CD4-positive, alpha-beta T cell treated with Interleukin-6 for 4 hours (primary cell): ENCODE measurements around the gene ATP6V0A1.
A peak's percentile ranks its signal among the peaks of the same experiment; 100 is the strongest.
"Not testable (repeated sequence)": the region's sequence is repeated elsewhere in the genome, so short reads cannot be mapped to it uniquely, and the experiment has no call there.

Experiments
- DNase-seq: peaks from one replicate; pipeline ENCODE4 v3.0.0-alpha.2; 2020; ENCODE audit warnings: mixed read lengths

The ATP6V0A1 gene

GRCh38 chr17:42438600-42439567 is 19.8 kb upstream of the ATP6V0A1 start:
- DNase-seq = peak; percentile 62

DNA sequence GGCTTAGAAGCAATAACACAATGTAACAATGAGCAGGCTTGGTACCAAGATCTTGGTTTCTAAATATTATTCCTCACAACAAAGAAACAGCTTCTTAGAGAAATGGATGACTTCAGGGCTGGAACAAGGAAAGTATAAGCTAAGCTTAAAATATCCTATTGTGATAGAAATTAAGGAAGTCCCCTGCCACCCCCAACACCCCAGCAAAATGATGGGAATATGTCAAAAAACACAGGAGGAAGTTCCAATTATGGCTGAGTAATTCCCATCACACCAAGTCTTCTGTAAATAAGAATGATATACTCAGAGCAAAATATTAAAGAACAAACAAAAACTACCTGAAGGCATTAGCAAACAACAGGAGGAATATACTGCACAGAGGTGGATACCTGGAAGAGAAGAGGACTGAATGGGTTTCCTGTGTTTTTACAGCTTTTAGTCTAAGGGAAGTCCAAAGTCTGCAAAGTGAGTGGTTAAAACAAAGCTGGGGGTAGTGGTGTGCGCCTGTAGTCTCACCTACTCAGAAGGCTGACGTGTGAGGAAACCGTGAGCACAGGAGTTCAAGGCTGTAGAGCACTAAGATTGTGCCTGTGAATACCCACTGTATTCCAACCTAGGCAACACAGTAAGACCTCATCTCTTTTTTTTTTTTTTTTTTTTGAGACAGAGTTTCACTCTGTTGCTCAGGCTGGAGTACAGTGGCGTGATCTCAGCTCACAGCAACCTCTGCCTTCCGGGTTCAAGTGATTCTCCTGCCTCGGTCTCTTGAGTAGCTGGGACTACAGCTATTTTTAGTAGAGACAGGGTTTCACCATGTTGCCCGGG is 17.1 kb upstream of the ATP6V0A1 start:
- no peak for DNase-seq

- DNase-seq = no peak
These were observed 16.5 kb upstream of the ATP6V0A1 start for GRCh38 chr17:42442196-42442565.

- not testable (repeated sequence) for DNase-seq
These were observed 9.5 kb upstream of the ATP6V0A1 start for GRCh38 chr17:42449176-42449575.

GRCh38 chr17:42449838-42450237 is 8.8 kb upstream of the ATP6V0A1 start:
- not testable (repeated sequence) for DNase-seq

DNA sequence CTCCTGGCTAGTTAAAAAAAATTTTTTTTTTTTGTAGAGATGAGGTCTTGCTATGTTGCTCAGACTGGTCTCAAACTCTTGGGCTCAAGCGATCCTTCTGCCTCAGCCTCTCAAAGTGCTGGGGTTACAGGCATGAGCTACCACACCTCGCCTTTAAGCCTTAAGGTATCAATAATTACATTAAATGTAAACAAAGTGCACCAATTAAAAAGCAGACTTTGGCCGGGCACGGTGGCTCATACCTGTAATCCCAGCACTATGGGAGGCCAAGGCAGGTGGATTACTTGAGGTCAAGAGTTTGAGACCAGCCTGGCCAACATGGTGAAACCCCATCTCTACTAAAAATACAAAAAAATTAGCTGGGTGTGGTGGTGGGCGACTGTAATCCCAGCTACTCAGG is 7.4 kb upstream of the ATP6V0A1 start:
- DNase-seq = not testable (repeated sequence)

- DNase-seq = no peak
These were observed 5.2 kb upstream of the ATP6V0A1 start for GRCh38 chr17:42453439-42453838.

GRCh38 chr17:42454987-42455386 is 3.7 kb upstream of the ATP6V0A1 start:
- DNase-seq = not testable (repeated sequence)

- peak; percentile 7 for DNase-seq
These were observed 2.2 kb upstream of the ATP6V0A1 start for GRCh38 chr17:42456223-42457106.

- no peak for DNase-seq
These were observed 1.4 kb upstream of the ATP6V0A1 start for GRCh38 chr17:42457107-42457792.

DNA sequence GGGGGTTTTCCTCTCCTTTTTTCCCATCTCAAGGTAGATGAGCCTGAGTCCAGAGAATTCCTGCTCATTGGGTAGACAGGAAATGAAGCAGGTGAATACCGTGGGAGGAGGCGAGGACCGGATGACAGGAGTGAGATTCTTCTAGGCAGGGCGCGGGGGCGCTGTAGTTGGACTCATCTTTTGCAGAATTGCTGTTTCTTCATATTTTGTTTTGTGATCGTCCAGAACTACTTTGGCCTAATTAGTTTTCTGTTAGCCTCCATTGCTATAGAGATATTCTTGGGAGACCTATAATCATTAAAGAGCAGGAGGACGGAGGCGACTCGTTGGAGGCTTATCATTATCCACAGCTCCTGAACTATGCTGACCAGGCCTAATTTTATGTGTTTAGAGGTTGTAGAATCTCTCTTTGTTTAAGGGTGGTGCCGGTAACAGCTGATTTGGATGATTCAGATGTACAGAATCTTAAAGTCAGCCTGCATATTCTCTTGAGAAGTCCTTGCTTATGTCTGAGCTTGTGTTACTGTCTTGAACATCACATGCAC is 650 bp downstream of the ATP6V0A1 start:
- DNase-seq = peak; percentile 33

DNA sequence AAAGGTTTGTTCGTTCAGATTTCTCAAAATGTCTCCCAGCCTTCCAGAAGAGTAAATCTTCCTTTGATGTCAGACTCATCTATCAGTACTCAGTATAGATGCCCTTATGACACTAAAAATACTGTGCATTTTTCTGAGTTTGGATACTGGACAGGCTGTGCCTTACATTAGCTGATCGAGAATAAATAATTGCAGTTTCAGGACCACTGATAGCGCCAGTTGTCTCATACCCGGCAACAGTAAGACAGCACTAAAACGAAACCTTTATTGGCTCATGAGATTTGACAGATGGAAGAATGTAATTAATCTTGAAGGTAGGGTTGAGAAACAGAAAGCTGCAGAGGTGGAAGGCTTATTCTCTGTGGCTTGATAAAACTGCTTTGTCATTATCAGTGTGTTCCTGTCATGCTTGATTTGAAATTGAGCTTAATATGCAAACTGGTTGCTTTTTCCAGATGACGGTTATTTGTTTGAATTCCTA is 1.2 kb downstream of the ATP6V0A1 start:
- DNase-seq = peak; percentile 15

- DNase-seq = no peak
These were observed 1.7 kb downstream of the ATP6V0A1 start for GRCh38 chr17:42460371-42460770.

- no peak for DNase-seq
These were observed 5.3 kb downstream of the ATP6V0A1 start for GRCh38 chr17:42463976-42464400.

DNA sequence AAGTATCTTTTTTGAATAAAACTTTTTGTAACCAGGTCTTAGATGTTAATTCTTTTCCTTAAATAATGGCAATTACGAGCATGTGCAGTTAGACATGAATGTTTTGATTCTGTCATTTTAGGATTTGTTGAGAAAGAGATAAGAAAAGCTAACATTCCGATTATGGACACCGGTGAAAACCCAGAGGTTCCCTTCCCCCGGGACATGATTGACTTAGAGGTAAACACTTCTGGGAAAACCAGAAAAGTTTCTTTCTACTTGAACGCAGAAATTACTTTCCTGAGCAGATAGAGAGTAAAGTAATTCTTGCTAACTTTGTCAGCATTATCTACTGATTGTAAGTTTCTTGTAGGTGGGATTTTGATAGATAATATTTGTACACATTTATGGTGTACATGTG is 9.2 kb downstream of the ATP6V0A1 start:
- DNase-seq = no peak

DNA sequence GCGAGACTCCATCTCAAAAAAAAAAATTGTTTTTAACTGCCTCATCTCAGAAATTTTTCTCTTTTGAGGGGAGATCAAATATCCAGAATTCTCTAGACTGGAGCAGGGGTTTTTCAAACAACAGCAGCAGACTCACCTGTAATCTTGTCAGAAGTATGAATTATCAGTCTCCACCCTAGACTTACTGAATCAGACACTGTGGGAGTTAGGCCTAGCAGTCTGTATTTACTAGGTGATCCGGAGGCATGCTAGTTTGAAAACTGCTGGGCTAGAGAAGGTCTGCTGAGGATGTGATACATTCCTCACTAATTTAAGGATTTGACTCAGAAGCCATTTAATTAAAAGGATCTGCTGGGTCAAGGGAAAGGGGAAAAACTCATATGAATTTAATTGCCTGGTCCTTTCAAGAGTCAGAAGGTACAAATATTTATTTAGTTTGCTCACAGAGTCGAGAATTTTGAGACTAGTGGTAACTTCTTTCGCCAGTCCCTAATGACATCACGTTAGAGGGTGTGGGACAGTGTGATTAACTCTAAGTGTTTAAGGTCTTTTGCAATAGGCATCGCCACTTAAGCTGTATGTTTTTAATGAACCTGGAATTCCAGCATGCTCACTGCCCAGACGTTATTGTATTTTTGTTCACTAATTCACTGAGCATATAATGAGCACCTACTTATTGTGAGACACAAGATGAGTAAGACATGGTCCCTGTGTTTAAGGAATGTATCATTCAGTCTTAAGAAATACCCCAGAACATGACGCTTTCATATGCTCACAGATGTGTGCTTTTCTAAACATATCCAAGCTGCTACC is 14.2 kb downstream of the ATP6V0A1 start:
- no peak for DNase-seq

DNA sequence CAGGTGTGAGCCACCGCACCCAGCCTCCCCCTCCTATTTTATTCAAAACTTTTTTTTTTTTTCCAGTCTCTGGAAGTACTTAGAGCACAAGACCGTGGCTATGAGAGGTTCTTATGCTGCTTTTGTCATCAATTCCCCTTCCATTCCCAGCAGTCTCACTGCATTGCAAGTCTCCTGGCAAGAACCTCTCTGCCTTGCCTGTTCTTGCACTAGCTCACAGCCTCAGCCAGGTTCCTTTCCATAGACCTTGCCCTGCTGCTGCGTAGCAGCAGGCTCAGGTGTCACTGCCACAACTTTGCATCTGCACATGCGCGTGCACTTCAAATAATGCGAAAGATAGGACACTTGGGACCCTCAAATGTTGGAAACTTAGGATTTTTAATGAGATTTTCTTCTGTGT is 15.6 kb downstream of the ATP6V0A1 start:
- no peak for DNase-seq

DNA sequence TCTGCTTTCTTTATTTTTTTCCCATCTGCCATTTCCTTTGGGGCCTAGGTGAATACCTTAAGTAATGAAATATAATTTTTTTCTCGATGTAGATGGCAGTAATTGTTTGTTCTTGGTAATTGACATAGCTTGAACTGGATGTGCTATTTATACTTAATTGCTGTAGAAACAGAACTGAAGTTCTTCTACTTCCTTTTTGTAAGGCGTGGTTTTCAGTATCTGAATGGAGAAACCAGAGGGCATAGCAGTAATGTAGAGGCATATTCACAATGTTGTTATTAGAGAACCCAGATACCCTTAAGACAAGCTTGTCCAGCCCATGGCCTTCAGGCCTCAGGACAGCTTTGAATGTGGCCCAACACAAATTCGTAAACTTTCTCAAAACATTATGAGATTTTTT is 16.4 kb downstream of the ATP6V0A1 start:
- no peak for DNase-seq

- DNase-seq = no peak
These were observed 17.2 kb downstream of the ATP6V0A1 start for GRCh38 chr17:42475835-42476234.

DNA sequence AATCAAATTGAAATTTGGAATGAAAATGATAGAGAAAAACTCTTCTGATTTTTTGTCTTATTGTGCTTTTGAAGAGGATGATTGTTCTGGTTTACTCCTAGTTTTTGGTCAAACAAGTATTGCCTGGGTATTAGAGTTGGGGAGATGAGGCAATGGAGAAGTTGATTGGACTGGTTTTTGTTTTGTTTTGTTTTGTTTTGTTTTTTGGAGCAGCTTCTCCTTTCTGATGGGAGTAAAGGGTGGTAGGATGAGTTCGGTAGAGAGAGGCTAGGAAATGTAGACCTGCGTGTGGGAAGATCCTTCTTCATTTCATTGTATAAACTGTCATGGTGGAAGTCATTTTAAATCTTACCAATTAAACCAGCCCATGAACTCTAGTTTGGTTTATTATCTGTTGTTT is 17.7 kb downstream of the ATP6V0A1 start:
- DNase-seq = no peak

DNA sequence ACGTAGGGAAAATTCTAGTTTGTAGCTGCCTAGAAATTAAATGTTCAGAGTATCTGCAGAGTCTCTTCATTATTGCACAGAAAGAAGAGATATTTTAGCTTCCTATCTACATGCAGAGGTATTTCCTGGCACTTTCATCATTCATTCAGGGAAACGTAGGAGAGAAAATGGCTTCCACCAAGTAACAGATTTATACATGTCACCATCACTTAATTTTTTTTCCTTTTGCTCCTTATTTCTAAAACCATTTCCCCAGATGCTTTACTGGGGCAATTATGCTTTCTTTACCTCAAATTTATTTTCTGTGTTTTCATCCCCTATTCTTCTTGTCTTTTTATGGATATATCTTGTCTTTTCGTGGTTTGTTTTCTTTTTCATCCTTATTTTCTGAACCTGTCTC is 18.5 kb downstream of the ATP6V0A1 start:
- no peak for DNase-seq
